MCF 10A (cell line): ENCODE results near the gene NXPH3. TPM values are rescaled to one million over a fixed set of nuclear protein-coding genes. Genes with fewer than 3 reads are reported as not detected.

Experiments
- BruUV-seq: library from RNA; stranded (reverse); fragments of 400-500 nt; replicated peaks from 2 replicates; lab custom pipeline; 2021; lab: Mats Ljungman, UMichigan
- CTCF ChIA-PET: fragments of 300-600 bp; sonication (Branson Sonifier 250); formaldehyde crosslinking; extraction: SDS; loops from one replicate; lab custom pipeline; 2021; ENCODE audit warnings: antibody characterized with exemption, inconsistent platforms; lab: Yijun Ruan, JAX
- POLR2A ChIA-PET: fragments of 300-600, 350-650 bp; sonication (Branson Sonifier 250); formaldehyde crosslinking; extraction: SDS; loops from one replicate; lab custom pipeline; 2020; ENCODE audit warnings: antibody characterized with exemption, inconsistent platforms; lab: Yijun Ruan, JAX
- DNase-seq: peaks from one replicate; pipeline ENCODE4 v3.0.0-alpha.2; 2018; ENCODE audit not compliant: unreplicated experiment
- H3K27ac Mint-ChIP-seq: one replicate; pipeline ENCODE4 v1.8.0; 2022; ENCODE audit warnings: mild to moderate bottlenecking, low read depth, mixed read lengths; ENCODE audit not compliant: unreplicated experiment
- H3K27me3 Mint-ChIP-seq: one replicate; pipeline ENCODE4 v1.8.0; 2022; ENCODE audit warnings: mixed read lengths; ENCODE audit not compliant: insufficient read depth, unreplicated experiment
- H3K36me3 Mint-ChIP-seq: one replicate; pipeline ENCODE4 v1.8.0; 2022; ENCODE audit warnings: mild to moderate bottlenecking, moderate library complexity, mixed read lengths; ENCODE audit not compliant: insufficient read depth, unreplicated experiment
- H3K4me1 Mint-ChIP-seq: one replicate; pipeline ENCODE4 v1.8.0; 2022; ENCODE audit warnings: mixed read lengths; ENCODE audit not compliant: insufficient read depth, unreplicated experiment
- H3K4me3 Mint-ChIP-seq: one replicate; pipeline ENCODE4 v1.8.0; 2022; ENCODE audit warnings: mild to moderate bottlenecking, moderate library complexity, mixed read lengths; ENCODE audit not compliant: unreplicated experiment
- H3K9me3 Mint-ChIP-seq: one replicate; pipeline ENCODE4 v1.8.0; 2022; ENCODE audit warnings: mixed read lengths; ENCODE audit not compliant: unreplicated experiment
- intact Hi-C: fragments of 100-400 bp; cut with micrococcal nuclease; formaldehyde crosslinking; loops from 2 replicates; pipeline ENCODE4 v1.14.1; 2022
- total RNA-seq: library from RNA; stranded (reverse); gene quantifications from 2 replicates; pipeline ENCODE4 v1.2.3, GENCODE V29; 2022
- TF ChIP-seq, protein P1 (sequence below): fragments of 200-600 bp; IDR thresholded peaks from one replicate; pipeline ENCODE4 v1.8.0; 2022; ENCODE audit warnings: antibody characterized with exemption, mild to moderate bottlenecking; ENCODE audit not compliant: unreplicated experiment

The NXPH3 gene
- total RNA-seq, 1 experiment from 2014 or later: not detected

- TF ChIP-seq, protein P1, sequence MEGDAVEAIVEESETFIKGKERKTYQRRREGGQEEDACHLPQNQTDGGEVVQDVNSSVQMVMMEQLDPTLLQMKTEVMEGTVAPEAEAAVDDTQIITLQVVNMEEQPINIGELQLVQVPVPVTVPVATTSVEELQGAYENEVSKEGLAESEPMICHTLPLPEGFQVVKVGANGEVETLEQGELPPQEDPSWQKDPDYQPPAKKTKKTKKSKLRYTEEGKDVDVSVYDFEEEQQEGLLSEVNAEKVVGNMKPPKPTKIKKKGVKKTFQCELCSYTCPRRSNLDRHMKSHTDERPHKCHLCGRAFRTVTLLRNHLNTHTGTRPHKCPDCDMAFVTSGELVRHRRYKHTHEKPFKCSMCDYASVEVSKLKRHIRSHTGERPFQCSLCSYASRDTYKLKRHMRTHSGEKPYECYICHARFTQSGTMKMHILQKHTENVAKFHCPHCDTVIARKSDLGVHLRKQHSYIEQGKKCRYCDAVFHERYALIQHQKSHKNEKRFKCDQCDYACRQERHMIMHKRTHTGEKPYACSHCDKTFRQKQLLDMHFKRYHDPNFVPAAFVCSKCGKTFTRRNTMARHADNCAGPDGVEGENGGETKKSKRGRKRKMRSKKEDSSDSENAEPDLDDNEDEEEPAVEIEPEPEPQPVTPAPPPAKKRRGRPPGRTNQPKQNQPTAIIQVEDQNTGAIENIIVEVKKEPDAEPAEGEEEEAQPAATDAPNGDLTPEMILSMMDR: no peak
- H3K27me3 Mint-ChIP-seq: no peaks in the 10 kb centered on the region
- intact Hi-C loops: no loop called here
- no TSS peak for BruUV-seq
- DNase-seq: no peak
- H3K4me3 Mint-ChIP-seq: no peak overlapping the region
- H3K36me3 Mint-ChIP-seq: no peaks in the 10 kb centered on the region
- ChIA-PET POLR2A (no interaction called here), CTCF (interaction anchor here (16.7 kb wide), 1 partner anchor 118 kb away, joined by 325 read pairs; no protein-coding TSS in a partner anchor)
- peaks cover 10% of the 10 kb centered on the region for H3K4me1 Mint-ChIP-seq
- H3K9me3 Mint-ChIP-seq: no peaks in the 10 kb centered on the region
- H3K27ac Mint-ChIP-seq: no peak overlapping the region
Observed at GRCh38 chr17:49579522-49579921, 3.9 kb downstream of the NXPH3 start.

GRCh38 chr17:49580055-49580721 is 4.5 kb downstream of the NXPH3 start:
- Mint-ChIP-seq H3K9me3 (no peaks in the 10 kb centered on the region), H3K27me3 (no peaks in the 10 kb centered on the region), H3K36me3 (peaks cover 5% of the 10 kb centered on the region), H3K27ac (no peak overlapping the region), H3K4me1 (peaks cover 10% of the 10 kb centered on the region), H3K4me3 (no peak overlapping the region)
- intact Hi-C loops: no loop called here
- BruUV-seq: no TSS peak
- TF ChIP-seq, protein P1: no peak
- ChIA-PET POLR2A (no interaction called here), CTCF (interaction anchor here (0.8 to 16.7 kb wide), 3 partner anchors 11 to 117 kb away, joined by 3 to 325 read pairs (median 3); no protein-coding TSS in a partner anchor)
- no peak for DNase-seq

- Mint-ChIP-seq H3K27ac (no peak overlapping the region), H3K4me3 (no peak overlapping the region), H3K27me3 (no peaks in the 10 kb centered on the region), H3K9me3 (no peaks in the 10 kb centered on the region), H3K4me1 (peaks cover 10% of the 10 kb centered on the region), H3K36me3 (peaks cover 5% of the 10 kb centered on the region)
- POLR2A ChIA-PET: interaction anchor here (0.6 kb wide), 1 partner anchor 112 kb away, joined by 3 read pairs; no protein-coding TSS in a partner anchor
- TF ChIP-seq, protein P1: no peak
- CTCF ChIA-PET: interaction anchor here (0.8 kb wide), 1 partner anchor 15 kb away, joined by 3 read pairs; no protein-coding TSS in a partner anchor
- BruUV-seq: no TSS peak
- DNase-seq: no peak
- intact Hi-C loops: no loop called here
Observed at GRCh38 chr17:49580981-49581647, 5.4 kb downstream of the NXPH3 start.

DNA sequence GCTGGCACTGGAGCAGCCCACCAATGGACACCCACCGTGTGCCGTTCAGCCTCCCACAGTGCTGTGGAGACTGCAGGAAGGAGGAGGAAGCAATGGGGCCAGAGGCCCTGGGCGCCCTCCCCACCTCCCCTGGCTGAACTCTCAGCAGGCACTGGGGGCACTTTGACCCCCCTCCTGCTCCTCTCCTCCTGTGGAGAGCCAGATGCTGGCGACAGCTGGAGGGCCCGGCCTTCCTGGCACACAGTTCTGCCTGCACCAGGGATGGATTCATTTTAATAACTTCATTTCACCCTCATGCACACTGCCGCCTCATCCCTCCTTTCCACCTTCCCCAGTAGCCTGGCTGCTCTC is 6.0 kb downstream of the NXPH3 start:
- H3K27ac Mint-ChIP-seq: no peak overlapping the region
- no peaks in the 10 kb centered on the region for H3K27me3 Mint-ChIP-seq
- peaks cover 10% of the 10 kb centered on the region for H3K4me1 Mint-ChIP-seq
- H3K4me3 Mint-ChIP-seq: no peak overlapping the region
- TF ChIP-seq, protein P1: no peak
- BruUV-seq: no TSS peak
- H3K9me3 Mint-ChIP-seq: no peaks in the 10 kb centered on the region
- intact Hi-C loops: no loop called here
- CTCF ChIA-PET: no interaction called here
- DNase-seq: no peak
- peaks cover 5% of the 10 kb centered on the region for H3K36me3 Mint-ChIP-seq
- POLR2A ChIA-PET: interaction anchor here (0.6 kb wide), 1 partner anchor 112 kb away, joined by 3 read pairs; no protein-coding TSS in a partner anchor
